ENCODE results near the gene MEIKIN. TPM values are rescaled to one million over a fixed set of nuclear protein-coding genes. Genes with fewer than 3 reads are reported as not detected.
"Not testable (repeated sequence)": the region's sequence is repeated elsewhere in the genome, so short reads cannot be mapped to it uniquely, and the experiment has no call there.

The MEIKIN gene
- total and polyA plus RNA-seq, 4 donors, result 0.42 to 0.51 TPM; not detected in 2

DNA sequence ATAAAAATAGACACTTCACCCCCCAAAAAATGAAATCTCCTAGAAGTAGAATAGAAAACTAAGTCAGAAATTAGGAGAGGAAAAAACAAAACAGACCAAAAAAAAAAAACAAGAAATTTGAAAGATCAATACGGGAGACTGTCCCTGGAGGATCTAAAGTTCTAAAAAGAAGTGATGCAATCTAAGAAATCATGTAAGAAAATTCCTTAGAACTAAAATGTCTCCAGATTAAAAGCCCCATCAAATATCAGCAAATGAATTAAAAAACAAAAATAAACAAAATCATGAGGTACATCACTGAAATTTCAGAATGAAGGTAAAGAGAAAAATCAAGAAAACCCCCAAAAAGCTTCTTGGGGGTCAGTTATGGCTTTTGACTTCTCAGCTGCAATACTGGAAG, 162.1 kb downstream of the MEIKIN start (continued):
- TF ChIP-seq TAF1 (conservative IDR thresholded peaks at IDR 0.05) (no peak), SP1 (IDR thresholded peaks at IDR 0.05) (no peak)
- TF ChIP-seq, protein P1, sequence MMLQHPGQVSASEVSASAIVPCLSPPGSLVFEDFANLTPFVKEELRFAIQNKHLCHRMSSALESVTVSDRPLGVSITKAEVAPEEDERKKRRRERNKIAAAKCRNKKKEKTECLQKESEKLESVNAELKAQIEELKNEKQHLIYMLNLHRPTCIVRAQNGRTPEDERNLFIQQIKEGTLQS (IDR thresholded peaks at IDR 0.05), result no peak

DNA sequence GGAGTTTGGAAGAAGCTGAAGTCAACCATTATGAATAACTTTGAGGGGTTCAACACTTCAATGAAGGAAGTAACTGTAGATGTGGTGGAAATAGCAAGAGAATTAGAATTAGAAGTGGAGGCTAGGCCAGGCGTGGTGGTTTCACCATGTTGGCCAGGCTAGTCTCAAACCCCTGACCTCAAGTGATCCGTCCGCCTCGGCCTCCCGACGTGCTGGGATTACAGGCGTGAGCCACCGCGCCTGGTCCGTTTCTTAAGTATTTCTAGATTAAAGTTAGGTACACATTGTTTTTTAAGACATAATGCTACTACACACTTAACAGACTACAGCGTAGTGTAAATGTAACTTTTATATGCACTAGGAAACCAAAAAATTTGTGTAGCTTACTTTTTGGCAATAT, 162.7 kb downstream of the MEIKIN start:
- Histone ChIP-seq H3K9ac (ENCODE audit: low read depth in 1 of 2, low read length in 2 of 2) (no peak overlapping the region), H3K36me3 (ENCODE audit: control insufficient read depth in 4 of 4, insufficient read depth in 3 of 4, low read depth in 1 of 4, low read length in 3 of 4) (no peaks in the 10 kb centered on the region), H3K27me3 (ENCODE audit: control insufficient read depth in 4 of 4, insufficient read depth in 4 of 4, low read length in 3 of 4) (no peaks in the 10 kb centered on the region), H3K4me3 (ENCODE audit: low read depth in 1 of 3, low read length in 3 of 3) (no peak overlapping the region), H3K27ac (ENCODE audit: low read depth in 1 of 2, low read length in 2 of 2) (no peak overlapping the region), H3K9me3 (ENCODE audit: control insufficient read depth in 4 of 4, low read length in 3 of 4) (no peaks in the 10 kb centered on the region), H3K4me1 (ENCODE audit: control insufficient read depth in 4 of 4, insufficient read depth in 4 of 4, low read length in 3 of 4) (peaks cover 0 to 9% (median 3%) of the 10 kb centered on the region in 4 donors)
- TF ChIP-seq GABPA (IDR thresholded peaks at IDR 0.05 in 1 of 2, conservative IDR thresholded peaks at IDR 0.05 in 1 of 2) (no peak), YY1 (IDR thresholded peaks at IDR 0.05) (no peak), JUND (IDR thresholded peaks at IDR 0.05) (no peak), HNF4G (IDR thresholded peaks at IDR 0.05) (no peak), FOXA1 (IDR thresholded peaks at IDR 0.05) (no peak), EGR1 (IDR thresholded peaks at IDR 0.05; ENCODE audit: low read depth in 2 of 2) (no peak), RXRA (IDR thresholded peaks at IDR 0.05) (no peak), FOXA2 (IDR thresholded peaks at IDR 0.05) (no peak), RAD21 (IDR thresholded peaks at IDR 0.05) (no peak), TAF1 (conservative IDR thresholded peaks at IDR 0.05) (no peak)
- TF ChIP-seq, protein P1 (IDR thresholded peaks at IDR 0.05), result no peak
- TF ChIP-seq, protein P2, sequence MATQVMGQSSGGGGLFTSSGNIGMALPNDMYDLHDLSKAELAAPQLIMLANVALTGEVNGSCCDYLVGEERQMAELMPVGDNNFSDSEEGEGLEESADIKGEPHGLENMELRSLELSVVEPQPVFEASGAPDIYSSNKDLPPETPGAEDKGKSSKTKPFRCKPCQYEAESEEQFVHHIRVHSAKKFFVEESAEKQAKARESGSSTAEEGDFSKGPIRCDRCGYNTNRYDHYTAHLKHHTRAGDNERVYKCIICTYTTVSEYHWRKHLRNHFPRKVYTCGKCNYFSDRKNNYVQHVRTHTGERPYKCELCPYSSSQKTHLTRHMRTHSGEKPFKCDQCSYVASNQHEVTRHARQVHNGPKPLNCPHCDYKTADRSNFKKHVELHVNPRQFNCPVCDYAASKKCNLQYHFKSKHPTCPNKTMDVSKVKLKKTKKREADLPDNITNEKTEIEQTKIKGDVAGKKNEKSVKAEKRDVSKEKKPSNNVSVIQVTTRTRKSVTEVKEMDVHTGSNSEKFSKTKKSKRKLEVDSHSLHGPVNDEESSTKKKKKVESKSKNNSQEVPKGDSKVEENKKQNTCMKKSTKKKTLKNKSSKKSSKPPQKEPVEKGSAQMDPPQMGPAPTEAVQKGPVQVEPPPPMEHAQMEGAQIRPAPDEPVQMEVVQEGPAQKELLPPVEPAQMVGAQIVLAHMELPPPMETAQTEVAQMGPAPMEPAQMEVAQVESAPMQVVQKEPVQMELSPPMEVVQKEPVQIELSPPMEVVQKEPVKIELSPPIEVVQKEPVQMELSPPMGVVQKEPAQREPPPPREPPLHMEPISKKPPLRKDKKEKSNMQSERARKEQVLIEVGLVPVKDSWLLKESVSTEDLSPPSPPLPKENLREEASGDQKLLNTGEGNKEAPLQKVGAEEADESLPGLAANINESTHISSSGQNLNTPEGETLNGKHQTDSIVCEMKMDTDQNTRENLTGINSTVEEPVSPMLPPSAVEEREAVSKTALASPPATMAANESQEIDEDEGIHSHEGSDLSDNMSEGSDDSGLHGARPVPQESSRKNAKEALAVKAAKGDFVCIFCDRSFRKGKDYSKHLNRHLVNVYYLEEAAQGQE (IDR thresholded peaks at IDR 0.05), result no peak
- TF ChIP-seq, protein P3, sequence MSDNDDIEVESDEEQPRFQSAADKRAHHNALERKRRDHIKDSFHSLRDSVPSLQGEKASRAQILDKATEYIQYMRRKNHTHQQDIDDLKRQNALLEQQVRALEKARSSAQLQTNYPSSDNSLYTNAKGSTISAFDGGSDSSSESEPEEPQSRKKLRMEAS (IDR thresholded peaks at IDR 0.05), result no peak
- TF ChIP-seq, protein P4, sequence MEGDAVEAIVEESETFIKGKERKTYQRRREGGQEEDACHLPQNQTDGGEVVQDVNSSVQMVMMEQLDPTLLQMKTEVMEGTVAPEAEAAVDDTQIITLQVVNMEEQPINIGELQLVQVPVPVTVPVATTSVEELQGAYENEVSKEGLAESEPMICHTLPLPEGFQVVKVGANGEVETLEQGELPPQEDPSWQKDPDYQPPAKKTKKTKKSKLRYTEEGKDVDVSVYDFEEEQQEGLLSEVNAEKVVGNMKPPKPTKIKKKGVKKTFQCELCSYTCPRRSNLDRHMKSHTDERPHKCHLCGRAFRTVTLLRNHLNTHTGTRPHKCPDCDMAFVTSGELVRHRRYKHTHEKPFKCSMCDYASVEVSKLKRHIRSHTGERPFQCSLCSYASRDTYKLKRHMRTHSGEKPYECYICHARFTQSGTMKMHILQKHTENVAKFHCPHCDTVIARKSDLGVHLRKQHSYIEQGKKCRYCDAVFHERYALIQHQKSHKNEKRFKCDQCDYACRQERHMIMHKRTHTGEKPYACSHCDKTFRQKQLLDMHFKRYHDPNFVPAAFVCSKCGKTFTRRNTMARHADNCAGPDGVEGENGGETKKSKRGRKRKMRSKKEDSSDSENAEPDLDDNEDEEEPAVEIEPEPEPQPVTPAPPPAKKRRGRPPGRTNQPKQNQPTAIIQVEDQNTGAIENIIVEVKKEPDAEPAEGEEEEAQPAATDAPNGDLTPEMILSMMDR (IDR thresholded peaks at IDR 0.05; ENCODE audit: low read depth, low read length, missing input control), result no peak
- no peak for DNase-seq (ENCODE audit: low spot score)
- 99% methylated on average over 11 of the region's 11 CpGs for WGBS

DNA sequence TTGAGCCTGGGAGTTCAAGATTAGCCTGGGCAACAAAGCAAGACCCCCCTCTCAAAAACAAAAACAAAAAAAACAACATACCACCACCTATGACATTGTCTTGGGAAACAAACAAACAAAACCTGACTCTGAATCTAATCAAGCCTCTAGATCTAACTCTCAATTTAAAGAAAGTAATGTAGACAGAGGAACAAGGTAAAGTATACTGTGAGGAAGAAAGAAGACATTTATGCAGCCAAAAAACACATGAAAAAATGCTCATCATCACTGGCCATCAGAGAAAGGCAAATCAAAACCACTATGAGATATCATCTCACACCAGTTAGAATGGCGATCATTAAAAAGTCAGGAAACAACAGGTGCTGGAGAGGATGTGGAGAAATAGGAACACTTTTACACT, 167.3 kb downstream of the MEIKIN start:
- H3K4me3 ChIP-seq (ENCODE audit: low read depth in 1 of 3, low read length in 3 of 3); H3K9ac ChIP-seq (ENCODE audit: low read depth in 1 of 2, low read length in 2 of 2); H3K27ac ChIP-seq (ENCODE audit: low read depth in 1 of 2, low read length in 2 of 2); H3K4me1 ChIP-seq (ENCODE audit: control insufficient read depth in 4 of 4, insufficient read depth in 4 of 4, low read length in 3 of 4); DNase-seq (ENCODE audit: low spot score); H3K27me3 ChIP-seq (ENCODE audit: control insufficient read depth in 4 of 4, insufficient read depth in 4 of 4, low read length in 3 of 4); H3K36me3 ChIP-seq (ENCODE audit: control insufficient read depth in 4 of 4, insufficient read depth in 3 of 4, low read depth in 1 of 4, low read length in 3 of 4); H3K9me3 ChIP-seq (ENCODE audit: control insufficient read depth in 4 of 4, low read length in 3 of 4): not testable (repeated sequence)
- no CpG with 5 or more reads among the region's 1 CpG for WGBS
